PC-3 (cell line): ENCODE data around the gene UBAP2.

Experiments
- EZH2 ChIP-seq: fragments of 300-600 bp; sonication (generic); IDR thresholded peaks from one replicate; pipeline ENCODE4 v1.6.1; 2017; ENCODE audit warnings: antibody characterized with exemption, mild to moderate bottlenecking, low read length; ENCODE audit not compliant: unreplicated experiment
- TF ChIP-seq, protein P1 (sequence below): fragments of 300-600 bp; sonication (generic); conservative IDR thresholded peaks from 2 replicates; pipeline ENCODE4 v1.5.1; 2017; ENCODE audit warnings: antibody characterized with exemption, low read depth, mild to moderate bottlenecking, low read length

DNA sequence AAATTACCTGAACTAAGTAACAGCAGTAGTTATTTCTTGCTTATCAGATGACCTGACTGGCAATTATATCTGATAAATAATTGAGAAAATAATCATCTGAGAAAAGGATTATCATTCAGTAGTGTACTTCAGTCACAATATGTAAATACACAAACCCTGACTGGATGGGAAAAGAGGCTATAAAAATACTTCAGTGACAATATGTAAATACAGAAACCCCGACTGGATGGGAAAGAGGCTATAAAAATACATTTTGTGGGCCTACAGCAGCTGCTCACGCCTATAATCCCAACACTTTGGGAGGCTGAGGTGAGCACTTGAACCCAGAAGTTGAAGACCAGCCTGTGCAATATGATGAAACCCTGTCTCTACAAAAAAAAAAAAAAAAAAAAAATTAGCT, 11.1 kb downstream of the UBAP2 start:
- TF ChIP-seq, protein P1, sequence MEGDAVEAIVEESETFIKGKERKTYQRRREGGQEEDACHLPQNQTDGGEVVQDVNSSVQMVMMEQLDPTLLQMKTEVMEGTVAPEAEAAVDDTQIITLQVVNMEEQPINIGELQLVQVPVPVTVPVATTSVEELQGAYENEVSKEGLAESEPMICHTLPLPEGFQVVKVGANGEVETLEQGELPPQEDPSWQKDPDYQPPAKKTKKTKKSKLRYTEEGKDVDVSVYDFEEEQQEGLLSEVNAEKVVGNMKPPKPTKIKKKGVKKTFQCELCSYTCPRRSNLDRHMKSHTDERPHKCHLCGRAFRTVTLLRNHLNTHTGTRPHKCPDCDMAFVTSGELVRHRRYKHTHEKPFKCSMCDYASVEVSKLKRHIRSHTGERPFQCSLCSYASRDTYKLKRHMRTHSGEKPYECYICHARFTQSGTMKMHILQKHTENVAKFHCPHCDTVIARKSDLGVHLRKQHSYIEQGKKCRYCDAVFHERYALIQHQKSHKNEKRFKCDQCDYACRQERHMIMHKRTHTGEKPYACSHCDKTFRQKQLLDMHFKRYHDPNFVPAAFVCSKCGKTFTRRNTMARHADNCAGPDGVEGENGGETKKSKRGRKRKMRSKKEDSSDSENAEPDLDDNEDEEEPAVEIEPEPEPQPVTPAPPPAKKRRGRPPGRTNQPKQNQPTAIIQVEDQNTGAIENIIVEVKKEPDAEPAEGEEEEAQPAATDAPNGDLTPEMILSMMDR: no peak
- TF ChIP-seq EZH2: no peak
